GM19193 (cell line): ENCODE data around the gene PLEKHA6.

Experiments
- POLR2A ChIP-seq: IDR thresholded peaks from 4 replicates; pipeline ENCODE4 v1.6.1; 2011; ENCODE audit not compliant: insufficient read depth, insufficient read length; ENCODE audit errors: extremely low read depth

The PLEKHA6 gene

GRCh38 chr1:204368996-204369726 lies 9.4 kb upstream of the PLEKHA6 start:
- no peak for TF ChIP-seq POLR2A

GRCh38 chr1:204367956-204368355 lies 8.2 kb upstream of the PLEKHA6 start:
- no peak for TF ChIP-seq POLR2A

GRCh38 chr1:204367193-204367858 lies 7.6 kb upstream of the PLEKHA6 start:
- no peak for TF ChIP-seq POLR2A

GRCh38 chr1:204366759-204367158 lies 7.0 kb upstream of the PLEKHA6 start:
- TF ChIP-seq POLR2A, result no peak

- TF ChIP-seq POLR2A, result no peak
Observed at GRCh38 chr1:204363335-204364114, 3.8 kb upstream of the PLEKHA6 start.

- no peak for TF ChIP-seq POLR2A
Observed at GRCh38 chr1:204362984-204363334, 3.2 kb upstream of the PLEKHA6 start.

- no peak for TF ChIP-seq POLR2A
Observed at GRCh38 chr1:204361781-204362180, 2.1 kb upstream of the PLEKHA6 start.

GRCh38 chr1:204361341-204361771 lies 1.6 kb upstream of the PLEKHA6 start:
- TF ChIP-seq POLR2A, result no peak

GRCh38 chr1:204360314-204360713 lies 585 bp upstream of the PLEKHA6 start:
- TF ChIP-seq POLR2A, result no peak

GRCh38 chr1:204359131-204359473 lies 627 bp downstream of the PLEKHA6 start:
- no peak for TF ChIP-seq POLR2A

GRCh38 chr1:204358605-204359004 lies 1.1 kb downstream of the PLEKHA6 start:
- no peak for TF ChIP-seq POLR2A

GRCh38 chr1:204357551-204358490 lies 1.9 kb downstream of the PLEKHA6 start:
- no peak for TF ChIP-seq POLR2A

- TF ChIP-seq POLR2A, result no peak
Observed at GRCh38 chr1:204356997-204357396, 2.7 kb downstream of the PLEKHA6 start.

GRCh38 chr1:204355913-204356312 lies 3.8 kb downstream of the PLEKHA6 start:
- no peak for TF ChIP-seq POLR2A

GRCh38 chr1:204354579-204354978 lies 5.2 kb downstream of the PLEKHA6 start:
- no peak for TF ChIP-seq POLR2A

- no peak for TF ChIP-seq POLR2A
Observed at GRCh38 chr1:204353213-204353910, 6.4 kb downstream of the PLEKHA6 start.
